Thoracic aorta endothelial cell (primary cell): Measurements from ENCODE around the gene ZNF165. TPM values are rescaled to one million over a fixed set of nuclear protein-coding genes. Genes with fewer than 3 reads are reported as not detected.

Experiments used
- total RNA-seq: library from RNA; depleted of rRNA; stranded (reverse); fragments of >200 nt; gene quantifications from 2 replicates; pipeline ENCODE4 v1.2.3, GENCODE V29; 2012

Gene ZNF165
- 0.27 and 0.29 TPM in 2 replicates for total RNA-seq

DNA sequence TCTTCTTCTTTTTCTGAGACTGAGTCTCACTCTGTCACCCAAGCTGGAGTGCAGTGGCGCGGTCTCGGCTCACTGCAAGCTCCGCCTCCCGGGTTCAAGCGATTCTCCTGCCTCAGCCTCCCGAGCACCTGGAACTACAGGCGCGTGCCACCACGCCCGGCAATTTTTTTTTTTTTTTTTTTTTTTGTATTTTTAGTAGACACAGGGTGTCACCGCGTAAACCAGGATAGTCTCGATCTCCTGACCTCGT, at the start of gene ZNF165:
Gene ZNF165, plus strand, starts transcription at position 188 of the 250 bp plus-strand sequence. CDS start 4,913 bp downstream, outside the sequence.

DNA sequence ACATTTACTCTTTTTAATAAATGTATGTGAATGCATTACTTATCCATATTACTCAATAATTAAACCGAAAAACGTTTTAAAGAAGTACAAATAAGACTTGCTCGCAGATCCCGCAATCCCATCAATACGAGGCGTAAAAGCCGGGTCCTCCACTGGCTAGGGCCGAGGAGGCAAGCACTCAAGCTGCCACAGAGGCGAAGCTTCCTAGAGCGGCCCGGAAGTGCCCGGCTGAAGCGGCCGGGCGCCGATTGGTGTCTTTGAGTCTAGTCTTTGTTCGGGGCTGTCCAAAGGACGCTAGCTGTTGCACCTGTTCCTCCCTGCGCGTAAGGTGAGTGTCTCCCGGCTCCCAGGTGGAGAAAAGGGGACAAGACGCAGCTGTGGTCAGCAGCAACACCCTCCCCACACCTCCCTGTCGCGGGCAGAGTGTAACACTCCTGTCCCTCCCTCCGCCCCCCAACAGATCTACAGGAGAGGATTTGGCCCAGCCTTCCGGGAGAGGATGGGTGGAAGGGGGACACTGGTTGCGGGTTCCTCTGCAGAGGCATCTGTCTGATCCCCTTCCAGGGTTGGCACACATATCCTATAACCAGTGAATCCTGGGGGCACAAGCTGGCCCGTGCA, 44.1 kb downstream of the ZNF165 start, which contains the start of gene ZSCAN16:
Gene ZSCAN16, plus strand, starts transcription at position 260 of the 621 bp plus-strand sequence. CDS start 835 bp downstream, outside the sequence.

Other genes starting within 250 kb of the ZNF165 start
- gene OR2B2, start 168.2 kb upstream of the ZNF165 start, total RNA-seq, result not detected in 2 replicates
- not detected in 2 replicates for gene OR2B6, start 123.3 kb upstream of the ZNF165 start, total RNA-seq
- gene ZSCAN16, start 44.0 kb downstream of the ZNF165 start, total RNA-seq, result 7.1 and 8.4 TPM in 2 replicates
- 22.6 and 23.9 TPM in 2 replicates for gene ZKSCAN8, start 61.3 kb downstream of the ZNF165 start, total RNA-seq
- 16.7 and 17.3 TPM in 2 replicates for gene ZSCAN9, start 144.7 kb downstream of the ZNF165 start, total RNA-seq
- 3.2 and 4.8 TPM in 2 replicates for gene ZKSCAN4, start 171.7 kb downstream of the ZNF165 start, total RNA-seq
- gene NKAPL, start 178.7 kb downstream of the ZNF165 start, total RNA-seq, result 0.43 and 0.80 TPM in 2 replicates
- 15.0 and 15.1 TPM in 2 replicates for gene ZSCAN26, start 186.6 kb downstream of the ZNF165 start, total RNA-seq
- gene PGBD1, start 201.0 kb downstream of the ZNF165 start, total RNA-seq, result 9.1 and 9.7 TPM in 2 replicates